Measurements from ENCODE around the gene SCAPER. TPM values are rescaled to one million over a fixed set of nuclear protein-coding genes. Genes with fewer than 3 reads are reported as not detected.
A peak's percentile ranks its signal among the peaks of the same experiment; 100 is the strongest.

The SCAPER gene
- total RNA-seq, 2 experiments from 2014 or later: 10.4 to 22.3 TPM

- ChIA-PET POLR2A (interaction anchor here (0.6 to 0.7 kb wide), 3 partner anchors 373 to 693 kb away, joined by 4 to 9 read pairs (median 5); no protein-coding TSS in a partner anchor), CTCF (ENCODE audit: unreplicated experiment) (no interaction called here)
- Histone ChIP-seq H3K4me2 (ENCODE audit: low read length) (peak overlapping the region; percentile 95; the same call in 1 of the 2 replicates), H3K4me1 (ENCODE audit: insufficient read depth, low read length, poor library complexity, severe bottlenecking) (peaks cover 33% of the 10 kb centered on the region), H3K4me3 (ENCODE audit: low read depth, low read length, poor library complexity, severe bottlenecking) (no peak overlapping the region), H3K9me3 (ENCODE audit: low read length) (no peaks in the 10 kb centered on the region), H3K27ac (ENCODE audit: low read depth, low read length, poor library complexity, severe bottlenecking) (no peak overlapping the region), H3K36me3 (ENCODE audit: insufficient read depth, low read length) (no peaks in the 10 kb centered on the region), H3K79me2 (ENCODE audit: insufficient read depth, low read depth, low read length) (peaks cover 10% of the 10 kb centered on the region; the same call in 1 of the 2 replicates), H2AFZ (ENCODE audit: low read length) (0 out of 2 replicates have a peak overlapping the region, but pooled peaks have one; percentile 17), H3K9me2 (ENCODE audit: insufficient read depth, low read length) (no peaks in the 10 kb centered on the region), H4K20me1 (ENCODE audit: insufficient read depth, low read length) (peaks cover 5% of the 10 kb centered on the region; the same call in 1 of the 2 replicates)
- intact Hi-C loops (cut with micrococcal nuclease; ENCODE audit: unreplicated experiment): loop anchor here (2.0 to 5.0 kb wide), 2 partner anchors 97 to 144 kb away; no protein-coding TSS in a partner anchor
- TF ChIP-seq EZH2phosphoT487 (IDR thresholded peaks at IDR 0.05; ENCODE audit: borderline replicate concordance, low read depth, low read length) (no peak), CTCF (conservative IDR thresholded peaks at IDR 0.05; ENCODE audit: low read length) (no peak)
- no peak for DNase-seq (ENCODE audit: low spot score)
- no TSS peak for BruUV-seq (replicated peaks)
Measured at GRCh38 chr15:76334438-76335306, 570.5 kb downstream of the SCAPER start.

- Histone ChIP-seq H3K9me3 (ENCODE audit: low read length) (no peaks in the 10 kb centered on the region), H2AFZ (ENCODE audit: low read length) (0 out of 2 replicates have a peak overlapping the region, but pooled peaks have one; percentile 17), H4K20me1 (ENCODE audit: insufficient read depth, low read length) (peaks cover 2% of the 10 kb centered on the region; the same call in 1 of the 2 replicates), H3K9me2 (ENCODE audit: insufficient read depth, low read length) (no peaks in the 10 kb centered on the region), H3K36me3 (ENCODE audit: insufficient read depth, low read length) (no peaks in the 10 kb centered on the region), H3K79me2 (ENCODE audit: insufficient read depth, low read depth, low read length) (peaks cover 10% of the 10 kb centered on the region; the same call in 1 of the 2 replicates), H3K4me1 (ENCODE audit: insufficient read depth, low read length, poor library complexity, severe bottlenecking) (peaks cover 27% of the 10 kb centered on the region), H3K4me3 (ENCODE audit: low read depth, low read length, poor library complexity, severe bottlenecking) (no peak overlapping the region), H3K27ac (ENCODE audit: low read depth, low read length, poor library complexity, severe bottlenecking) (no peak overlapping the region), H3K4me2 (ENCODE audit: low read length) (no peak overlapping the region)
- CTCF ChIA-PET (ENCODE audit: unreplicated experiment): no interaction called here
- no TSS peak for BruUV-seq (replicated peaks)
- intact Hi-C loops (cut with micrococcal nuclease; ENCODE audit: unreplicated experiment): loop anchor here (2.0 to 5.0 kb wide), 2 partner anchors 97 to 143 kb away; no protein-coding TSS in a partner anchor
- DNase-seq (ENCODE audit: low spot score): no peak
- POLR2A ChIA-PET: interaction anchor here (0.6 kb wide), 1 partner anchor 374 kb away, joined by 4 read pairs; no protein-coding TSS in a partner anchor
- no peak for TF ChIP-seq EZH2phosphoT487 (IDR thresholded peaks at IDR 0.05; ENCODE audit: borderline replicate concordance, low read depth, low read length)
- TF ChIP-seq CTCF (conservative IDR thresholded peaks at IDR 0.05; ENCODE audit: low read length): peak; percentile 66
Measured at GRCh38 chr15:76333720-76334437, 571.3 kb downstream of the SCAPER start.

All from OCI-LY7 (cell line).